Esophagus muscularis mucosa (tissue), 4 donors: Measurements from ENCODE around the gene PLGRKT. TPM values are rescaled to one million over a fixed set of nuclear protein-coding genes. Genes with fewer than 3 reads are reported as not detected.
"Not testable (repeated sequence)": the region's sequence is repeated elsewhere in the genome, so short reads cannot be mapped to it uniquely, and the experiment has no call there.

Experiments
- DNase-seq: peaks from one replicate; pipeline ENCODE4 v3.0.0-alpha.2; 2017; ENCODE audit errors: extremely low spot score
- H3K27ac ChIP-seq, 4 donors: fragments of 200-600 bp; sonication (generic); replicated peaks in 1 of 4; 1 replicate in 3 of 4; 2 replicates in 1 of 4; pipeline ENCODE4 v1.5.1; 2016 to 2019; ENCODE audit warnings: mild to moderate bottlenecking in 1 of 4
- H3K27me3 ChIP-seq, 4 donors: fragments of 200-600 bp; sonication (generic); one replicate each; pipeline versions ENCODE4 v1.5.1 to v1.6.0; 2016 to 2019
- H3K36me3 ChIP-seq, 4 donors: fragments of 200-600 bp; sonication (generic); one replicate each; pipeline ENCODE4 v1.5.1; 2016 to 2019
- H3K4me1 ChIP-seq, 4 donors: fragments of 200-600 bp; sonication (generic); one replicate each; pipeline ENCODE4 v1.5.1; 2016 to 2019
- H3K4me3 ChIP-seq, 4 donors: fragments of 200-600 bp; sonication (generic); 1 replicate in 2 of 4; 2 replicates in 2 of 4; pipeline ENCODE4 v1.5.1; 2016 to 2019; ENCODE audit warnings: mild to moderate bottlenecking in 4 of 4, moderate library complexity in 1 of 4
- H3K9me3 ChIP-seq, 4 donors: fragments of 200-600 bp; sonication (generic); 1 replicate in 3 of 4; 2 replicates in 1 of 4; pipeline ENCODE4 v1.5.1; 2016 to 2019
- CTCF ChIP-seq, 3 experiments: fragments of 200-600 bp in 2 of 3; fragments of 450-650 bp in 1 of 3; sonication (generic) in 2 of 3; IDR thresholded peaks; one replicate each; pipeline ENCODE4 v1.5.1; 2017 to 2019; ENCODE audit warnings: antibody characterized with exemption in 3 of 3, mild to moderate bottlenecking in 2 of 3, moderate library complexity in 1 of 3
- EP300 ChIP-seq: sonication (generic); formaldehyde crosslinking; IDR thresholded peaks from one replicate; pipeline ENCODE4 v1.6.1; 2017; ENCODE audit warnings: antibody characterized with exemption
- POLR2A ChIP-seq: fragments of 450-650 bp; IDR thresholded peaks from one replicate; pipeline ENCODE4 v1.6.1; 2017; ENCODE audit warnings: antibody characterized with exemption, moderate library complexity, mild to moderate bottlenecking, low read depth
- POLR2AphosphoS5 ChIP-seq, 2 donors: sonication (generic); formaldehyde crosslinking; IDR thresholded peaks; one replicate each; pipeline ENCODE4 v1.6.1; 2017; ENCODE audit warnings: antibody characterized with exemption in 2 of 2
- WGBS: methylation state at CpG from one replicate; pipeline ENCODE4 v1.1.5; 2018; 5-methylcytosine and 5-hydroxymethylcytosine counted together
- intact Hi-C: fragments of 100-400 bp; cut with DNase I; formaldehyde crosslinking; loops from one replicate; pipeline ENCODE4 v1.15.1; 2023
- total RNA-seq, 4 donors: library from RNA; depleted of rRNA; stranded (reverse); fragments of >200 nt; gene quantifications; one replicate each; pipeline versions ENCODE4 v1.1.0 to v1.2.1, GENCODE V29; 2016

The PLGRKT gene
- total RNA-seq, 4 donors from 2014 or later: 11.1 to 18.3 (median 11.7) TPM

GRCh38 chr9:5435912-5436311 is 1.8 kb downstream of the PLGRKT start:
- intact Hi-C loops: loop anchor here (5.0 kb wide), 1 partner anchor 396 kb away; the partner anchor contains the start of gene ERMP1
- Histone ChIP-seq H3K27ac (no peak overlapping the region), H3K4me1 (peaks cover 16 to 27% (median 21%) of the 10 kb centered on the region in 4 donors), H3K4me3 (no peak overlapping the region), H3K36me3 (peaks cover 0 to 40% (median 8%) of the 10 kb centered on the region in 4 donors), H3K27me3 (no peaks in the 10 kb centered on the region), H3K9me3 (no peaks in the 10 kb centered on the region)
- DNase-seq: no peak
- TF ChIP-seq POLR2A (no peak), CTCF (IDR thresholded peaks at IDR 0.05) (no peak), POLR2AphosphoS5 (IDR thresholded peaks at IDR 0.05) (no peak), EP300 (no peak)
- 88% methylated on average over 3 of the region's 3 CpGs for WGBS

GRCh38 chr9:5433841-5434810 is 3.6 kb downstream of the PLGRKT start:
- WGBS: 93% methylated on average over 9 of the region's 65 CpGs
- Histone ChIP-seq H3K36me3 (peaks cover 0 to 58% (median 11%) of the 10 kb centered on the region in 4 donors), H3K4me1 (peaks cover 16 to 27% (median 21%) of the 10 kb centered on the region in 4 donors)
- DNase-seq, H3K27ac ChIP-seq, H3K9me3 ChIP-seq, H3K27me3 ChIP-seq, H3K4me3 ChIP-seq, intact Hi-C loops: not testable (repeated sequence)

GRCh38 chr9:5433328-5433727 is 4.4 kb downstream of the PLGRKT start:
- WGBS: 86% methylated on average over 7 of the region's 26 CpGs
- intact Hi-C loops: not testable (repeated sequence)

GRCh38 chr9:5432890-5433289 is 4.8 kb downstream of the PLGRKT start:
- intact Hi-C loops, DNase-seq, H3K4me3 ChIP-seq, H3K27ac ChIP-seq, H3K9me3 ChIP-seq, H3K27me3 ChIP-seq: not testable (repeated sequence)
- H3K4me1 ChIP-seq: peaks cover 10 to 17% (median 12%) of the 10 kb centered on the region in 4 donors
- peaks cover 0 to 61% (median 11%) of the 10 kb centered on the region in 4 donors for H3K36me3 ChIP-seq
- WGBS: 96% methylated on average over 18 of the region's 24 CpGs

More at GRCh38 chr9:5433328-5433727, 4.4 kb downstream of the PLGRKT start:
- not testable (repeated sequence) for H3K9me3 ChIP-seq, H3K4me3 ChIP-seq, DNase-seq, H3K27ac ChIP-seq, H3K27me3 ChIP-seq
- Histone ChIP-seq H3K4me1 (peaks cover 14 to 21% (median 15%) of the 10 kb centered on the region in 4 donors), H3K36me3 (peaks cover 0 to 61% (median 11%) of the 10 kb centered on the region in 4 donors)

GRCh38 chr9:5430912-5431311 is 6.8 kb downstream of the PLGRKT start:
- H3K27me3 ChIP-seq: no peaks in the 10 kb centered on the region
- H3K4me1 ChIP-seq: peaks cover 0 to 4% (median under 1%) of the 10 kb centered on the region in 4 donors
- WGBS: 81% methylated on average over 2 of the region's 3 CpGs
- intact Hi-C loops: no loop called here
- TF ChIP-seq POLR2AphosphoS5 (IDR thresholded peaks at IDR 0.05) (no peak), EP300 (no peak), POLR2A (no peak), CTCF (IDR thresholded peaks at IDR 0.05) (no peak)
- peaks cover 0 to 59% (median 11%) of the 10 kb centered on the region in 4 donors for H3K36me3 ChIP-seq
- no peak overlapping the region for H3K27ac ChIP-seq
- no peak overlapping the region for H3K4me3 ChIP-seq
- H3K9me3 ChIP-seq: no peaks in the 10 kb centered on the region
- DNase-seq: no peak

GRCh38 chr9:5429873-5430564 is 7.7 kb downstream of the PLGRKT start:
- no peaks in the 10 kb centered on the region for H3K9me3 ChIP-seq
- H3K4me1 ChIP-seq: no peaks in the 10 kb centered on the region
- no peaks in the 10 kb centered on the region for H3K27me3 ChIP-seq
- intact Hi-C loops: loop anchor here (10.0 kb wide), 1 partner anchor 675 kb away; no protein-coding TSS in a partner anchor
- no peak overlapping the region for H3K4me3 ChIP-seq
- TF ChIP-seq POLR2A (no peak), EP300 (no peak), CTCF (IDR thresholded peaks at IDR 0.05) (no peak), POLR2AphosphoS5 (IDR thresholded peaks at IDR 0.05) (no peak)
- WGBS: 95% methylated on average over 10 of the region's 10 CpGs
- DNase-seq: no peak
- H3K27ac ChIP-seq: no peak overlapping the region
- peaks cover 0 to 56% (median 7%) of the 10 kb centered on the region in 4 donors for H3K36me3 ChIP-seq
